IMR-90 (cell line): Measurements from ENCODE around the gene OSBPL3. TPM values are rescaled to one million over a fixed set of nuclear protein-coding genes. Genes with fewer than 3 reads are reported as not detected.

ENCODE experiments used
- ATAC-seq: fragments of 200-7000 bp; cut with Tn5 transposase; 2 replicates; pipeline ENCODE4 v1.9.1; 2020; ENCODE audit warnings: low read depth, mild to moderate bottlenecking, moderate library complexity
- BruUV-seq: library from RNA; stranded (reverse); fragments of 400-500 nt; replicated peaks from 2 replicates; lab custom pipeline; 2021; lab: Mats Ljungman, UMichigan
- CTCF ChIA-PET: fragments of 300-600 bp; formaldehyde crosslinking; extraction: SDS; loops from one replicate; lab custom pipeline; 2021; ENCODE audit warnings: antibody characterized with exemption; lab: Yijun Ruan, JAX
- POLR2A ChIA-PET: fragments of 300-600 bp; sonication (Branson Sonifier 250); formaldehyde crosslinking; loops from one replicate; lab custom pipeline; 2022; ENCODE audit warnings: antibody characterized with exemption; ENCODE audit not compliant: unreplicated experiment; lab: Charles Lee
- DNase-seq: peaks from one replicate; pipeline ENCODE4 v3.0.0; 2013
- H2AFZ ChIP-seq: replicated peaks from 2 replicates; pipeline ENCODE3; 2013; ENCODE audit warnings: low read length, mild to moderate bottlenecking; ENCODE audit not compliant: poor library complexity
- H2AK5ac ChIP-seq: 2 replicates; pipeline ENCODE4 v1.6.1; 2013; ENCODE audit warnings: low read depth, low read length, inconsistent platforms
- H2AK9ac ChIP-seq: replicated peaks from 2 replicates; pipeline ENCODE3; 2013; ENCODE audit warnings: mild to moderate bottlenecking, low read depth, low read length, moderate library complexity; ENCODE audit not compliant: poor library complexity
- H2BK120ac ChIP-seq: 2 replicates; pipeline ENCODE4 v1.6.1; 2013; ENCODE audit warnings: low read depth, low read length, inconsistent platforms
- H2BK15ac ChIP-seq: 3 replicates; pipeline ENCODE4 v1.6.1; 2013; ENCODE audit warnings: low read depth, low read length, inconsistent platforms
- H2BK20ac ChIP-seq: 2 replicates; pipeline ENCODE4 v1.6.1; 2013; ENCODE audit warnings: low read depth, mild to moderate bottlenecking, inconsistent platforms, low read length, moderate library complexity
- H2BK5ac ChIP-seq: 2 replicates; pipeline ENCODE4 v1.6.1; 2013; ENCODE audit warnings: mild to moderate bottlenecking, low read depth, low read length, inconsistent platforms; ENCODE audit not compliant: poor library complexity, severe bottlenecking
- H3K14ac ChIP-seq: replicated peaks from 2 replicates; pipeline ENCODE4 v1.6.1; 2013; ENCODE audit warnings: low read depth, low read length, inconsistent platforms
- H3K18ac ChIP-seq: 2 replicates; pipeline ENCODE4 v1.6.1; 2013; ENCODE audit warnings: low read depth, low read length, control low read depth
- H3K23ac ChIP-seq: 2 replicates; pipeline ENCODE4 v1.6.1; 2013; ENCODE audit warnings: low read depth, low read length, inconsistent platforms
- H3K27ac ChIP-seq: 2 replicates; pipeline ENCODE4 v1.5.1; 2013; ENCODE audit warnings: mild to moderate bottlenecking, control low read depth, low read length; ENCODE audit not compliant: insufficient read depth
- H3K27me3 ChIP-seq: 2 replicates; pipeline ENCODE4 v1.6.1; 2013; ENCODE audit warnings: low read length; ENCODE audit not compliant: control insufficient read depth, insufficient read depth
- H3K36me3 ChIP-seq: 2 replicates; pipeline ENCODE4 v1.6.1; 2013; ENCODE audit warnings: low read length, mixed read lengths; ENCODE audit not compliant: control insufficient read depth, insufficient read depth
- H3K4ac ChIP-seq: 2 replicates; pipeline ENCODE4 v1.6.1; 2013; ENCODE audit warnings: low read depth, low read length, inconsistent platforms
- H3K4me1 ChIP-seq: 2 replicates; pipeline ENCODE4 v1.6.1; 2013; ENCODE audit warnings: low read length, mixed read lengths; ENCODE audit not compliant: control insufficient read depth, insufficient read depth
- H3K4me2 ChIP-seq: 2 replicates; pipeline ENCODE4 v1.6.1; 2013; ENCODE audit warnings: low read depth, mild to moderate bottlenecking, control low read depth, low read length, moderate library complexity
- H3K4me3 ChIP-seq: 2 replicates; pipeline ENCODE4 v1.5.1; 2013; ENCODE audit warnings: low read depth, mild to moderate bottlenecking, control low read depth, low read length, moderate library complexity; ENCODE audit not compliant: insufficient read depth
- H3K56ac ChIP-seq: 2 replicates; pipeline ENCODE4 v1.6.1; 2013; ENCODE audit warnings: low read length, inconsistent platforms; ENCODE audit not compliant: insufficient read depth; ENCODE audit errors: extremely low read depth
- H3K79me1 ChIP-seq, 2 experiments: 2 replicates each; pipeline ENCODE4 v1.6.1; 2013; ENCODE audit warnings: low read length in 2 of 2, inconsistent platforms in 1 of 2, low read depth in 1 of 2
- H3K9ac ChIP-seq: 2 replicates; pipeline ENCODE4 v1.6.1; 2013; ENCODE audit warnings: low read depth, low read length, control low read depth
- H3K9me1 ChIP-seq: 2 replicates; pipeline ENCODE4 v1.6.1; 2013; ENCODE audit warnings: low read length, inconsistent platforms; ENCODE audit not compliant: insufficient read depth
- H3K9me3 ChIP-seq: 2 replicates; pipeline ENCODE4 v1.6.1; 2013; ENCODE audit warnings: low read length; ENCODE audit not compliant: control insufficient read depth, insufficient read depth
- H4K20me1 ChIP-seq: 2 replicates; pipeline ENCODE4 v1.6.1; 2013; ENCODE audit warnings: low read length, inconsistent platforms; ENCODE audit not compliant: insufficient read depth
- H4K5ac ChIP-seq: 2 replicates; pipeline ENCODE4 v1.6.1; 2013; ENCODE audit warnings: mild to moderate bottlenecking, low read depth, low read length, control low read depth
- H4K8ac ChIP-seq, 2 experiments: 2 replicates each; pipeline ENCODE4 v1.6.1; 2013; ENCODE audit warnings: low read depth in 2 of 2, low read length in 2 of 2, control low read depth in 1 of 2, inconsistent platforms in 1 of 2
- H4K91ac ChIP-seq: 2 replicates; pipeline ENCODE4 v1.6.1; 2013; ENCODE audit warnings: low read depth, low read length, inconsistent platforms; ENCODE audit not compliant: insufficient read depth
- BHLHE40 ChIP-seq: fragments of 150-350 bp; IDR thresholded peaks from 2 replicates; pipeline ENCODE4 v1.6.1; 2016; ENCODE audit warnings: mild to moderate bottlenecking, low read depth, low read length
- CEBPB ChIP-seq: IDR thresholded peaks from 2 replicates; pipeline ENCODE4 v1.6.1; 2012; ENCODE audit warnings: low read depth, low read length, improper control_type of control experiment
- CHD1 ChIP-seq: IDR thresholded peaks from 2 replicates; pipeline ENCODE4 v1.6.1; 2012; ENCODE audit warnings: low read depth, low read length, improper control_type of control experiment
- CTCF ChIP-seq: conservative IDR thresholded peaks from 2 replicates; pipeline ENCODE4 v1.5.1; 2012; ENCODE audit warnings: mild to moderate bottlenecking, low read depth, low read length, improper control_type of control experiment
- ELK1 ChIP-seq: fragments of 150-350 bp; IDR thresholded peaks from 2 replicates; pipeline ENCODE4 v1.6.1; 2016; ENCODE audit warnings: low read depth, mild to moderate bottlenecking, low read length, moderate library complexity, borderline replicate concordance
- FOS ChIP-seq: fragments of 150-350 bp; IDR thresholded peaks from 2 replicates; pipeline ENCODE4 v1.6.1; 2016; ENCODE audit warnings: low read depth, low read length
- MAFK ChIP-seq: IDR thresholded peaks from 2 replicates; pipeline ENCODE4 v1.6.1; 2012; ENCODE audit warnings: low read depth, low read length, improper control_type of control experiment
- MAZ ChIP-seq: IDR thresholded peaks from 2 replicates; pipeline ENCODE4 v1.6.1; 2012; ENCODE audit warnings: low read depth, mild to moderate bottlenecking, low read length, improper control_type of control experiment, moderate library complexity, borderline replicate concordance
- MXI1 ChIP-seq: IDR thresholded peaks from 2 replicates; pipeline ENCODE4 v1.6.1; 2012; ENCODE audit warnings: low read depth, mild to moderate bottlenecking, low read length, moderate library complexity, borderline replicate concordance
- NFE2L2 ChIP-seq: fragments of 150-350 bp; IDR thresholded peaks from 2 replicates; pipeline ENCODE4 v1.6.1; 2016; ENCODE audit warnings: low read depth, mild to moderate bottlenecking, low read length
- POLR2A ChIP-seq: IDR thresholded peaks from 2 replicates; pipeline ENCODE4 v1.6.1; 2012; ENCODE audit warnings: mild to moderate bottlenecking, low read depth, low read length
- RCOR1 ChIP-seq: IDR thresholded peaks from 2 replicates; pipeline ENCODE4 v1.6.1; 2012; ENCODE audit warnings: mild to moderate bottlenecking, low read length, improper control_type of control experiment; ENCODE audit not compliant: insufficient replicate concordance
- RFX5 ChIP-seq: IDR thresholded peaks from 2 replicates; pipeline ENCODE4 v1.8.0; 2012; ENCODE audit warnings: low read depth, mild to moderate bottlenecking, low read length, moderate library complexity
- SMC3 ChIP-seq: fragments of 150-350 bp; IDR thresholded peaks from 2 replicates; pipeline ENCODE4 v1.6.1; 2016; ENCODE audit warnings: low read depth, mild to moderate bottlenecking, antibody characterized with exemption, low read length, moderate library complexity
- USF2 ChIP-seq: fragments of 150-350 bp; IDR thresholded peaks from 2 replicates; pipeline ENCODE4 v1.6.1; 2017; ENCODE audit warnings: mild to moderate bottlenecking, antibody characterized with exemption, low read length, low read depth
- WGBS, 2 experiments: methylation state at CpG; one replicate each; pipeline versions ENCODE4 v1.1.5 to v1.1.7; 2013; ENCODE audit warnings: missing lambda C conversion rate in 2 of 2; ENCODE audit not compliant: insufficient read length in 1 of 2; ENCODE audit errors: extremely low coverage in 2 of 2; 5-methylcytosine and 5-hydroxymethylcytosine counted together
- dilution Hi-C: fragments of 300-500 bp; cut with HindIII; formaldehyde crosslinking; loops from one replicate; pipeline ENCODE4 v1.14.3; 2018; ENCODE audit warnings: low sequenced_read_pairs; ENCODE audit not compliant: unreplicated experiment
- in situ Hi-C: fragments of 300-500 bp; cut with MboI; formaldehyde crosslinking; loops from 3 replicates; pipeline ENCODE4 v1.14.3; 2019; ENCODE audit warnings: low sequenced_read_pairs, inconsistent platforms, mixed read lengths
- intact Hi-C: fragments of 100-400 bp; cut with micrococcal nuclease; formaldehyde crosslinking; loops from 2 replicates; pipeline ENCODE4 v1.10.0; 2022
- polyA plus RNA-seq, 3 experiments: library from polyadenylated mRNA; depleted of rRNA; stranded (reverse); fragments of >200 nt; gene quantifications; 2 replicates each; pipeline ENCODE4 v1.2.3, GENCODE V29; 2012; ENCODE audit warnings: low replicate concordance in 1 of 3
- total RNA-seq: library from RNA; depleted of rRNA; stranded (reverse); fragments of >200 nt; gene quantifications from 2 replicates; pipeline ENCODE4 v1.2.3, GENCODE V29; 2012

OSBPL3 gene
- total and polyA plus RNA-seq, 2 of the 4 experiments (the other 2 are of a cell fraction) = 18.0 to 29.9 TPM

- intact Hi-C loops = no loop called here
- Histone ChIP-seq H3K36me3 (no peaks in the 10 kb centered on the region), H4K8ac (no peak overlapping the region), H3K27me3 (no peaks in the 10 kb centered on the region), H3K9ac (no peak overlapping the region), H3K4me2 (no peak overlapping the region), H3K56ac (no peak overlapping the region), H2BK120ac (no peak overlapping the region), H3K4ac (no peak overlapping the region), H2AFZ (no peak overlapping the region), H2BK15ac (no peak overlapping the region), H2AK5ac (no peak overlapping the region), H4K91ac (no peak overlapping the region), H4K20me1 (peaks cover 12% of the 10 kb centered on the region; the same call in 1 of the 2 replicates), H3K9me3 (no peaks in the 10 kb centered on the region), H3K4me1 (peaks cover 13% of the 10 kb centered on the region), H3K27ac (no peak overlapping the region), H3K23ac (no peak overlapping the region), H3K79me1 (peaks cover 58 to 80% of the 10 kb centered on the region in 2 experiments), H3K4me3 (no peak overlapping the region), H2AK9ac (no peak overlapping the region), H4K5ac (no peak overlapping the region), H3K14ac (no peak overlapping the region), H2BK20ac (no peak overlapping the region), H2BK5ac (no peak overlapping the region), H3K18ac (no peak overlapping the region), H3K9me1 (peaks cover 5% of the 10 kb centered on the region)
- POLR2A ChIA-PET = no interaction called here
- CTCF ChIA-PET = no interaction called here
- in situ Hi-C loops = no loop called here
- DNase-seq (no peak), ATAC-seq (no peak)
- BruUV-seq = no TSS peak
- dilution Hi-C loops = no loop called here
- no peak for TF ChIP-seq CHD1
- TF ChIP-seq RFX5 = no peak
- no peak for TF ChIP-seq POLR2A
- TF ChIP-seq CTCF = no peak
- no peak for TF ChIP-seq USF2
- no peak for TF ChIP-seq NFE2L2
- TF ChIP-seq BHLHE40 = no peak
- no peak for TF ChIP-seq FOS
- no peak for TF ChIP-seq MAZ
- no peak for TF ChIP-seq ELK1
- no peak for TF ChIP-seq MAFK
- no peak for TF ChIP-seq MXI1
- no peak for TF ChIP-seq CEBPB
- TF ChIP-seq SMC3 = no peak
- no peak for TF ChIP-seq RCOR1
- no CpG with 5 or more reads among the region's 4 CpGs for WGBS, 2 experiments
These were observed 66.0 kb downstream of the OSBPL3 start for GRCh38 chr7:24913801-24914464.
